ENCODE results near the gene ZSCAN5B. TPM values are rescaled to one million over a fixed set of nuclear protein-coding genes. Genes with fewer than 3 reads are reported as not detected.
"Not testable (repeated sequence)": the region's sequence is repeated elsewhere in the genome, so short reads cannot be mapped to it uniquely, and the experiment has no call there.

The ZSCAN5B gene
- total RNA-seq = not detected

- H3K4me1 Mint-ChIP-seq (ENCODE audit: low read depth); H3K36me3 Mint-ChIP-seq; CTCF ChIA-PET; DNase-seq; H3K27ac Mint-ChIP-seq; POLR2A ChIA-PET; H3K27me3 Mint-ChIP-seq; H3K4me3 Mint-ChIP-seq; H3K9me3 Mint-ChIP-seq; intact Hi-C loops (cut with micrococcal nuclease): not testable (repeated sequence)
Measured at GRCh38 chr19:56197646-56198045, at the start of gene ZSCAN5B. ZSCAN5B (minus strand) TSS chr19:56197783; CDS start chr19:56193052, 4,731 bp downstream.

- H3K4me3 Mint-ChIP-seq; H3K9me3 Mint-ChIP-seq; H3K36me3 Mint-ChIP-seq; DNase-seq; H3K4me1 Mint-ChIP-seq (ENCODE audit: low read depth); POLR2A ChIA-PET; CTCF ChIA-PET; H3K27me3 Mint-ChIP-seq; H3K27ac Mint-ChIP-seq; intact Hi-C loops (cut with micrococcal nuclease): not testable (repeated sequence)
Measured at GRCh38 chr19:56245764-56246163, 48.2 kb upstream of the ZSCAN5B start.

GRCh38 chr19:56245121-56245740 lies 47.6 kb upstream of the ZSCAN5B start:
- no peaks in the 10 kb centered on the region for H3K27me3 Mint-ChIP-seq
- ChIA-PET POLR2A (no interaction called here), CTCF (no interaction called here)
- no peak overlapping the region for H3K27ac Mint-ChIP-seq
- H3K4me3 Mint-ChIP-seq = no peak overlapping the region
- no peak for DNase-seq
- no peaks in the 10 kb centered on the region for H3K9me3 Mint-ChIP-seq
- H3K36me3 Mint-ChIP-seq = no peaks in the 10 kb centered on the region
- intact Hi-C loops (cut with micrococcal nuclease) = no loop called here
- H3K4me1 Mint-ChIP-seq (ENCODE audit: low read depth) = no peaks in the 10 kb centered on the region

GRCh38 chr19:56223481-56223880 lies 25.9 kb upstream of the ZSCAN5B start:
- H3K36me3 Mint-ChIP-seq = no peaks in the 10 kb centered on the region
- intact Hi-C loops (cut with micrococcal nuclease) = no loop called here
- H3K9me3 Mint-ChIP-seq = no peaks in the 10 kb centered on the region
- ChIA-PET POLR2A (no interaction called here), CTCF (no interaction called here)
- DNase-seq = no peak
- H3K4me1 Mint-ChIP-seq (ENCODE audit: low read depth) = no peaks in the 10 kb centered on the region
- H3K27ac Mint-ChIP-seq = no peak overlapping the region
- peaks cover 1% of the 10 kb centered on the region for H3K27me3 Mint-ChIP-seq
- no peak overlapping the region for H3K4me3 Mint-ChIP-seq

- no peaks in the 10 kb centered on the region for H3K36me3 Mint-ChIP-seq
- no peaks in the 10 kb centered on the region for H3K4me1 Mint-ChIP-seq (ENCODE audit: low read depth)
- no peak for DNase-seq
- ChIA-PET CTCF (no interaction called here), POLR2A (no interaction called here)
- H3K4me3 Mint-ChIP-seq = no peak overlapping the region
- H3K27ac Mint-ChIP-seq = no peak overlapping the region
- H3K9me3 Mint-ChIP-seq = no peaks in the 10 kb centered on the region
- intact Hi-C loops (cut with micrococcal nuclease) = no loop called here
- H3K27me3 Mint-ChIP-seq = peaks cover 4% of the 10 kb centered on the region
Measured at GRCh38 chr19:56222901-56223300, 25.3 kb upstream of the ZSCAN5B start.

GRCh38 chr19:56221851-56222250 lies 24.3 kb upstream of the ZSCAN5B start:
- intact Hi-C loops (cut with micrococcal nuclease) = no loop called here
- DNase-seq = no peak
- H3K36me3 Mint-ChIP-seq = no peaks in the 10 kb centered on the region
- H3K9me3 Mint-ChIP-seq = no peaks in the 10 kb centered on the region
- H3K4me1 Mint-ChIP-seq (ENCODE audit: low read depth) = peaks cover 4% of the 10 kb centered on the region
- no peak overlapping the region for H3K27ac Mint-ChIP-seq
- CTCF ChIA-PET = interaction anchor here (0.6 kb wide), 1 partner anchor 127 kb away, joined by 3 read pairs; no protein-coding TSS in a partner anchor
- POLR2A ChIA-PET = no interaction called here
- H3K27me3 Mint-ChIP-seq = peaks cover 8% of the 10 kb centered on the region
- H3K4me3 Mint-ChIP-seq = no peak overlapping the region

GRCh38 chr19:56221442-56221841 lies 23.9 kb upstream of the ZSCAN5B start:
- H3K9me3 Mint-ChIP-seq; POLR2A ChIA-PET; H3K36me3 Mint-ChIP-seq; intact Hi-C loops (cut with micrococcal nuclease); DNase-seq; H3K4me3 Mint-ChIP-seq; H3K4me1 Mint-ChIP-seq (ENCODE audit: low read depth); H3K27ac Mint-ChIP-seq: not testable (repeated sequence)
- H3K27me3 Mint-ChIP-seq = peaks cover 11% of the 10 kb centered on the region
- CTCF ChIA-PET = interaction anchor here (0.6 kb wide), 1 partner anchor 127 kb away, joined by 3 read pairs; no protein-coding TSS in a partner anchor

GRCh38 chr19:56218961-56219360 lies 21.4 kb upstream of the ZSCAN5B start:
- CTCF ChIA-PET = no interaction called here

GRCh38 chr19:56217039-56217949 lies 19.7 kb upstream of the ZSCAN5B start:
- Mint-ChIP-seq H3K9me3 (no peaks in the 10 kb centered on the region), H3K36me3 (no peaks in the 10 kb centered on the region), H3K27me3 (peaks cover 19% of the 10 kb centered on the region), H3K4me1 (ENCODE audit: low read depth) (peaks cover 6% of the 10 kb centered on the region), H3K4me3 (no peak overlapping the region), H3K27ac (no peak overlapping the region)
- intact Hi-C loops (cut with micrococcal nuclease) = no loop called here
- CTCF ChIA-PET = no interaction called here
- DNase-seq = no peak
- POLR2A ChIA-PET = no interaction called here

More at GRCh38 chr19:56218961-56219360, 21.4 kb upstream of the ZSCAN5B start:
- H3K4me1 Mint-ChIP-seq (ENCODE audit: low read depth) = peaks cover 6% of the 10 kb centered on the region
- H3K9me3 Mint-ChIP-seq = no peaks in the 10 kb centered on the region
- POLR2A ChIA-PET = no interaction called here
- DNase-seq = no peak
- H3K27ac Mint-ChIP-seq = no peak overlapping the region
- H3K4me3 Mint-ChIP-seq = no peak overlapping the region
- H3K36me3 Mint-ChIP-seq = no peaks in the 10 kb centered on the region
- peaks cover 19% of the 10 kb centered on the region for H3K27me3 Mint-ChIP-seq
- intact Hi-C loops (cut with micrococcal nuclease) = no loop called here

GRCh38 chr19:56211718-56212117 lies 14.1 kb upstream of the ZSCAN5B start:
- peaks cover under 1% of the 10 kb centered on the region for H3K4me1 Mint-ChIP-seq (ENCODE audit: low read depth)
- no peaks in the 10 kb centered on the region for H3K9me3 Mint-ChIP-seq
- no peak for DNase-seq
- H3K27me3 Mint-ChIP-seq = peaks cover 9% of the 10 kb centered on the region
- H3K27ac Mint-ChIP-seq = no peak overlapping the region
- intact Hi-C loops (cut with micrococcal nuclease) = no loop called here
- H3K4me3 Mint-ChIP-seq = no peak overlapping the region
- POLR2A ChIA-PET = no interaction called here
- H3K36me3 Mint-ChIP-seq = no peaks in the 10 kb centered on the region
- CTCF ChIA-PET = no interaction called here

- POLR2A ChIA-PET; H3K36me3 Mint-ChIP-seq; H3K4me1 Mint-ChIP-seq (ENCODE audit: low read depth); H3K27me3 Mint-ChIP-seq; intact Hi-C loops (cut with micrococcal nuclease); H3K4me3 Mint-ChIP-seq; CTCF ChIA-PET; DNase-seq; H3K27ac Mint-ChIP-seq; H3K9me3 Mint-ChIP-seq: not testable (repeated sequence)
Measured at GRCh38 chr19:56210036-56210435, 12.5 kb upstream of the ZSCAN5B start.

- Mint-ChIP-seq H3K4me1 (ENCODE audit: low read depth) (no peaks in the 10 kb centered on the region), H3K4me3 (no peak overlapping the region), H3K9me3 (no peaks in the 10 kb centered on the region), H3K27ac (no peak overlapping the region), H3K36me3 (no peaks in the 10 kb centered on the region), H3K27me3 (peaks cover 3% of the 10 kb centered on the region)
- intact Hi-C loops (cut with micrococcal nuclease) = no loop called here
- ChIA-PET CTCF (no interaction called here), POLR2A (no interaction called here)
- no peak for DNase-seq
Measured at GRCh38 chr19:56209091-56209490, 11.5 kb upstream of the ZSCAN5B start.

GRCh38 chr19:56207581-56207980 lies 10.0 kb upstream of the ZSCAN5B start:
- CTCF ChIA-PET = not testable (repeated sequence)

More at GRCh38 chr19:56207581-56207980, 10.0 kb upstream of the ZSCAN5B start:
- H3K4me1 Mint-ChIP-seq (ENCODE audit: low read depth); H3K9me3 Mint-ChIP-seq; H3K27me3 Mint-ChIP-seq; POLR2A ChIA-PET; H3K4me3 Mint-ChIP-seq; intact Hi-C loops (cut with micrococcal nuclease); H3K27ac Mint-ChIP-seq; DNase-seq; H3K36me3 Mint-ChIP-seq: not testable (repeated sequence)

All from activated CD4-positive, alpha-beta memory T cell treated with anti-CD3 and anti-CD28 coated beads for 36 hours (primary cell).